ENCODE data around the gene UBE3D. TPM values are rescaled to one million over a fixed set of nuclear protein-coding genes. Genes with fewer than 3 reads are reported as not detected.

UBE3D gene
- total RNA-seq, 1 experiment from 2014 or later = 11.0 TPM

- Histone ChIP-seq H3K27ac (ENCODE audit: low read length) (peak overlapping the region; percentile 25; the same call in 1 of the 2 replicates), H3K9me3 (ENCODE audit: control insufficient read depth, insufficient read depth, low read depth, low read length) (no peaks in the 10 kb centered on the region), H3K36me3 (ENCODE audit: control insufficient read depth, insufficient read depth, low read length) (no peaks in the 10 kb centered on the region), H3K27me3 (ENCODE audit: control insufficient read depth, insufficient read depth, low read length) (no peaks in the 10 kb centered on the region), H3K4me1 (ENCODE audit: control insufficient read depth, insufficient read depth, low read length) (no peaks in the 10 kb centered on the region), H3K4me3 (ENCODE audit: low read depth in 2 of 2, low read length in 2 of 2) (no peak overlapping the region)
- no TSS peak for BruUV-seq (replicated peaks)
- ChIA-PET POLR2A (no interaction called here), CTCF (no interaction called here)
- DNase-seq (ENCODE audit: low read depth, low spot score) (no peak), ATAC-seq (no peak; the same call in 1 of the 2 replicates)
- in situ Hi-C loops (cut with HindIII; ENCODE audit: low pct_unique_long_range_greater_than_20kb, low sequenced_read_pairs) = loop anchor here (25.0 kb wide), 1 partner anchor 415 kb away; the partner anchor contains the start of gene PRSS35
- intact Hi-C loops (cut with micrococcal nuclease; ENCODE audit: unreplicated experiment) = no loop called here
- TF ChIP-seq TCF7L2 (IDR thresholded peaks at IDR 0.05; ENCODE audit: low read depth, low read length) = peak; percentile 74
- TF ChIP-seq POLR2AphosphoS5 (IDR thresholded peaks at IDR 0.05; ENCODE audit: low read depth, low read length) = no peak
Observed at GRCh38 chr6:83097204-83097603, 31.6 kb upstream of the UBE3D start.

GRCh38 chr6:83096791-83097190 is 31.1 kb upstream of the UBE3D start:
- Histone ChIP-seq H3K9me3 (ENCODE audit: control insufficient read depth, insufficient read depth, low read depth, low read length) (no peaks in the 10 kb centered on the region), H3K4me1 (ENCODE audit: control insufficient read depth, insufficient read depth, low read length) (no peaks in the 10 kb centered on the region), H3K27me3 (ENCODE audit: control insufficient read depth, insufficient read depth, low read length) (no peaks in the 10 kb centered on the region), H3K4me3 (ENCODE audit: low read depth in 2 of 2, low read length in 2 of 2) (no peak overlapping the region), H3K36me3 (ENCODE audit: control insufficient read depth, insufficient read depth, low read length) (no peaks in the 10 kb centered on the region), H3K27ac (ENCODE audit: low read length) (peak overlapping the region; percentile 25; the same call in 1 of the 2 replicates)
- intact Hi-C loops (cut with micrococcal nuclease; ENCODE audit: unreplicated experiment) (no loop called here), in situ Hi-C loops (cut with HindIII; ENCODE audit: low pct_unique_long_range_greater_than_20kb, low sequenced_read_pairs) (loop anchor here (25.0 kb wide), 1 partner anchor 416 kb away; the partner anchor contains the start of gene PRSS35)
- ChIA-PET CTCF (no interaction called here), POLR2A (no interaction called here)
- DNase-seq (ENCODE audit: low read depth, low spot score) (no peak), ATAC-seq (no peak; the same call in 1 of the 2 replicates)
- TF ChIP-seq TCF7L2 (IDR thresholded peaks at IDR 0.05; ENCODE audit: low read depth, low read length) (no peak), REST (IDR thresholded peaks at IDR 0.05; ENCODE audit: insufficient read depth in 1 of 2, low read depth in 2 of 2, low read length in 1 of 2) (no peak), SIN3A (IDR thresholded peaks at IDR 0.05; ENCODE audit: borderline replicate concordance, insufficient read depth, low read depth, low read length) (no peak), POLR2AphosphoS5 (IDR thresholded peaks at IDR 0.05; ENCODE audit: low read depth, low read length) (no peak)
- TF ChIP-seq, protein P1, sequence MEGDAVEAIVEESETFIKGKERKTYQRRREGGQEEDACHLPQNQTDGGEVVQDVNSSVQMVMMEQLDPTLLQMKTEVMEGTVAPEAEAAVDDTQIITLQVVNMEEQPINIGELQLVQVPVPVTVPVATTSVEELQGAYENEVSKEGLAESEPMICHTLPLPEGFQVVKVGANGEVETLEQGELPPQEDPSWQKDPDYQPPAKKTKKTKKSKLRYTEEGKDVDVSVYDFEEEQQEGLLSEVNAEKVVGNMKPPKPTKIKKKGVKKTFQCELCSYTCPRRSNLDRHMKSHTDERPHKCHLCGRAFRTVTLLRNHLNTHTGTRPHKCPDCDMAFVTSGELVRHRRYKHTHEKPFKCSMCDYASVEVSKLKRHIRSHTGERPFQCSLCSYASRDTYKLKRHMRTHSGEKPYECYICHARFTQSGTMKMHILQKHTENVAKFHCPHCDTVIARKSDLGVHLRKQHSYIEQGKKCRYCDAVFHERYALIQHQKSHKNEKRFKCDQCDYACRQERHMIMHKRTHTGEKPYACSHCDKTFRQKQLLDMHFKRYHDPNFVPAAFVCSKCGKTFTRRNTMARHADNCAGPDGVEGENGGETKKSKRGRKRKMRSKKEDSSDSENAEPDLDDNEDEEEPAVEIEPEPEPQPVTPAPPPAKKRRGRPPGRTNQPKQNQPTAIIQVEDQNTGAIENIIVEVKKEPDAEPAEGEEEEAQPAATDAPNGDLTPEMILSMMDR (IDR thresholded peaks at IDR 0.05) = no peak
- no TSS peak for BruUV-seq (replicated peaks)

- in situ Hi-C loops (cut with HindIII; ENCODE audit: low pct_unique_long_range_greater_than_20kb, low sequenced_read_pairs) (loop anchor here (25.0 kb wide), 1 partner anchor 419 kb away; the partner anchor contains the start of gene PRSS35), intact Hi-C loops (cut with micrococcal nuclease; ENCODE audit: unreplicated experiment) (no loop called here)
- no peaks in the 10 kb centered on the region for H3K4me1 ChIP-seq (ENCODE audit: control insufficient read depth, insufficient read depth, low read length)
- H3K4me3 ChIP-seq (ENCODE audit: low read depth in 2 of 2, low read length in 2 of 2) = no peak overlapping the region
- H3K9me3 ChIP-seq (ENCODE audit: control insufficient read depth, insufficient read depth, low read depth, low read length) = no peaks in the 10 kb centered on the region
- ATAC-seq (no peak), DNase-seq (ENCODE audit: low read depth, low spot score) (no peak)
- no TSS peak for BruUV-seq (replicated peaks)
- no peaks in the 10 kb centered on the region for H3K27me3 ChIP-seq (ENCODE audit: control insufficient read depth, insufficient read depth, low read length)
- no peak for TF ChIP-seq TCF7L2 (IDR thresholded peaks at IDR 0.05; ENCODE audit: low read depth, low read length)
- no peak for TF ChIP-seq POLR2AphosphoS5 (IDR thresholded peaks at IDR 0.05; ENCODE audit: low read depth, low read length)
- TF ChIP-seq, protein P1 (IDR thresholded peaks at IDR 0.05) = no peak
- no peak for TF ChIP-seq REST (IDR thresholded peaks at IDR 0.05; ENCODE audit: insufficient read depth in 1 of 2, low read depth in 2 of 2, low read length in 1 of 2)
- TF ChIP-seq SIN3A (IDR thresholded peaks at IDR 0.05; ENCODE audit: borderline replicate concordance, insufficient read depth, low read depth, low read length) = no peak
- CTCF ChIA-PET = no interaction called here
- POLR2A ChIA-PET = no interaction called here
- H3K36me3 ChIP-seq (ENCODE audit: control insufficient read depth, insufficient read depth, low read length) = no peaks in the 10 kb centered on the region
- no peak overlapping the region for H3K27ac ChIP-seq (ENCODE audit: low read length)
Observed at GRCh38 chr6:83092756-83093399, 27.2 kb upstream of the UBE3D start.
